ENCODE measurements around the gene RBMS1. TPM values are rescaled to one million over a fixed set of nuclear protein-coding genes. Genes with fewer than 3 reads are reported as not detected.

RBMS1 gene
- total and polyA plus RNA-seq, 2 of the 4 experiments (the other 2 are of a cell fraction), result 43.5 to 64.9 TPM

DNA sequence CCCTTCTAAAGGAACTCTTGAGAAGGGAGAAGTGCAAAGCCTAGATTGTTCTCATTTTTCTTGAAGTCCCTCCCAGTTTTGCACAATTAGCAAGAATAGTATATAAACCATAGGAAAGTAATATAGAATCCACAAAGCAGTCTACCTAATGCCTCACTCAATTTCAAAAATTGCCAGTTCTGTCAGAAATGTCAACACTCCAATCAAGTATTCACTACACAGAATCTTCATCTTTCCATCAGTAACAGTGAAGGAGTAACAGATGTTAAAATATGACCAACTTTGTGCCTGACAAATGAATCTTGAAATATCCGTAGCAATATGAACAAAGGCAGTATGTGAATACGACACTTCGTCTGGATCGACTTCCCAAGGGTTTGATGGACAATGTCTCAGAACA is 56.3 kb downstream of the RBMS1 start:
- in situ Hi-C loops (cut with MboI; ENCODE audit: low sequenced_read_pairs) (no loop called here), intact Hi-C loops (cut with micrococcal nuclease) (no loop called here), dilution Hi-C loops (cut with HindIII; ENCODE audit: low sequenced_read_pairs, unreplicated experiment) (no loop called here)
- Histone ChIP-seq H3K18ac (ENCODE audit: low read depth, low read length) (no peak overlapping the region), H3K27me3 (ENCODE audit: control insufficient read depth, insufficient read depth, low read length) (no peaks in the 10 kb centered on the region), H4K5ac (ENCODE audit: low read depth, low read length) (no peak overlapping the region), H3K36me3 (ENCODE audit: control insufficient read depth, insufficient read depth, low read length) (no peaks in the 10 kb centered on the region; the same call in 1 of the 2 replicates), H3K23ac (ENCODE audit: low read depth, low read length) (no peak overlapping the region), H3K14ac (replicated peaks; ENCODE audit: low read depth, low read length) (no peak overlapping the region), H3K4ac (ENCODE audit: low read depth, low read length) (no peak overlapping the region), H4K8ac (ENCODE audit: low read depth in 2 of 2, low read length in 2 of 2) (no peak overlapping the region), H3K4me1 (ENCODE audit: control insufficient read depth, insufficient read depth, low read length) (peaks cover 7% of the 10 kb centered on the region), H4K20me1 (ENCODE audit: insufficient read depth, low read length) (peaks cover 16% of the 10 kb centered on the region; the same call in 1 of the 2 replicates), H3K9ac (ENCODE audit: low read depth, low read length) (no peak overlapping the region), H2BK20ac (ENCODE audit: low read depth, low read length) (no peak overlapping the region), H2AK9ac (replicated peaks; ENCODE audit: low read depth, low read length, poor library complexity) (no peak overlapping the region), H3K56ac (ENCODE audit: extremely low read depth, insufficient read depth, low read length) (no peak overlapping the region), H3K79me1 (ENCODE audit: low read depth in 1 of 2, low read length in 2 of 2) (peaks cover 36 to 57% of the 10 kb centered on the region in 2 experiments), H2BK120ac (ENCODE audit: low read depth, low read length) (no peak overlapping the region), H4K91ac (ENCODE audit: insufficient read depth, low read depth, low read length) (no peak overlapping the region), H3K9me3 (ENCODE audit: control insufficient read depth, insufficient read depth, low read length) (no peaks in the 10 kb centered on the region; the same call in 1 of the 2 replicates), H3K4me2 (ENCODE audit: low read depth, low read length) (no peak overlapping the region), H3K27ac (ENCODE audit: insufficient read depth, low read length) (no peak overlapping the region), H2AK5ac (ENCODE audit: low read depth, low read length) (no peak overlapping the region), H2AFZ (replicated peaks; ENCODE audit: low read length, poor library complexity) (no peak overlapping the region), H3K4me3 (ENCODE audit: insufficient read depth, low read depth, low read length) (no peak overlapping the region), H2BK15ac (ENCODE audit: low read depth, low read length) (no peak overlapping the region), H2BK5ac (ENCODE audit: low read depth, low read length, poor library complexity, severe bottlenecking) (no peak overlapping the region), H3K9me1 (ENCODE audit: insufficient read depth, low read length) (peaks cover 5% of the 10 kb centered on the region; the same call in 1 of the 2 replicates)
- ChIA-PET POLR2A (ENCODE audit: unreplicated experiment) (no interaction called here), CTCF (no interaction called here)
- DNase-seq (no peak), ATAC-seq (ENCODE audit: low read depth) (no peak)
- no CpG with 5 or more reads among the region's 4 CpGs for WGBS, 2 experiments (ENCODE audit: extremely low coverage in 2 of 2, insufficient read length in 1 of 2)
- TF ChIP-seq MAFK (IDR thresholded peaks at IDR 0.05; ENCODE audit: low read depth, low read length) (no peak), BHLHE40 (IDR thresholded peaks at IDR 0.05; ENCODE audit: low read depth, low read length) (no peak), MAZ (IDR thresholded peaks at IDR 0.05; ENCODE audit: borderline replicate concordance, low read depth, low read length) (no peak), POLR2A (IDR thresholded peaks at IDR 0.05; ENCODE audit: low read depth, low read length) (no peak), RFX5 (IDR thresholded peaks at IDR 0.05; ENCODE audit: low read depth, low read length) (no peak), SMC3 (IDR thresholded peaks at IDR 0.05; ENCODE audit: low read depth, low read length) (no peak), FOS (IDR thresholded peaks at IDR 0.05; ENCODE audit: low read depth, low read length) (no peak), NFE2L2 (IDR thresholded peaks at IDR 0.05; ENCODE audit: low read depth, low read length) (no peak), CHD1 (IDR thresholded peaks at IDR 0.05; ENCODE audit: low read depth, low read length) (no peak), CEBPB (IDR thresholded peaks at IDR 0.05; ENCODE audit: low read depth, low read length) (no peak), RAD21 (IDR thresholded peaks at IDR 0.05; ENCODE audit: low read length) (no peak), MXI1 (IDR thresholded peaks at IDR 0.05; ENCODE audit: borderline replicate concordance, low read depth, low read length) (no peak), RCOR1 (IDR thresholded peaks at IDR 0.05; ENCODE audit: insufficient replicate concordance, low read length) (no peak)
- TF ChIP-seq, protein P1, sequence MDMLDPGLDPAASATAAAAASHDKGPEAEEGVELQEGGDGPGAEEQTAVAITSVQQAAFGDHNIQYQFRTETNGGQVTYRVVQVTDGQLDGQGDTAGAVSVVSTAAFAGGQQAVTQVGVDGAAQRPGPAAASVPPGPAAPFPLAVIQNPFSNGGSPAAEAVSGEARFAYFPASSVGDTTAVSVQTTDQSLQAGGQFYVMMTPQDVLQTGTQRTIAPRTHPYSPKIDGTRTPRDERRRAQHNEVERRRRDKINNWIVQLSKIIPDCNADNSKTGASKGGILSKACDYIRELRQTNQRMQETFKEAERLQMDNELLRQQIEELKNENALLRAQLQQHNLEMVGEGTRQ (IDR thresholded peaks at IDR 0.05; ENCODE audit: low read depth, low read length), result no peak
- TF ChIP-seq, protein P2, sequence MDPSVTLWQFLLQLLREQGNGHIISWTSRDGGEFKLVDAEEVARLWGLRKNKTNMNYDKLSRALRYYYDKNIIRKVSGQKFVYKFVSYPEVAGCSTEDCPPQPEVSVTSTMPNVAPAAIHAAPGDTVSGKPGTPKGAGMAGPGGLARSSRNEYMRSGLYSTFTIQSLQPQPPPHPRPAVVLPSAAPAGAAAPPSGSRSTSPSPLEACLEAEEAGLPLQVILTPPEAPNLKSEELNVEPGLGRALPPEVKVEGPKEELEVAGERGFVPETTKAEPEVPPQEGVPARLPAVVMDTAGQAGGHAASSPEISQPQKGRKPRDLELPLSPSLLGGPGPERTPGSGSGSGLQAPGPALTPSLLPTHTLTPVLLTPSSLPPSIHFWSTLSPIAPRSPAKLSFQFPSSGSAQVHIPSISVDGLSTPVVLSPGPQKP (IDR thresholded peaks at IDR 0.05; ENCODE audit: borderline replicate concordance, low read depth, low read length), result no peak
- TF ChIP-seq, protein P3, sequence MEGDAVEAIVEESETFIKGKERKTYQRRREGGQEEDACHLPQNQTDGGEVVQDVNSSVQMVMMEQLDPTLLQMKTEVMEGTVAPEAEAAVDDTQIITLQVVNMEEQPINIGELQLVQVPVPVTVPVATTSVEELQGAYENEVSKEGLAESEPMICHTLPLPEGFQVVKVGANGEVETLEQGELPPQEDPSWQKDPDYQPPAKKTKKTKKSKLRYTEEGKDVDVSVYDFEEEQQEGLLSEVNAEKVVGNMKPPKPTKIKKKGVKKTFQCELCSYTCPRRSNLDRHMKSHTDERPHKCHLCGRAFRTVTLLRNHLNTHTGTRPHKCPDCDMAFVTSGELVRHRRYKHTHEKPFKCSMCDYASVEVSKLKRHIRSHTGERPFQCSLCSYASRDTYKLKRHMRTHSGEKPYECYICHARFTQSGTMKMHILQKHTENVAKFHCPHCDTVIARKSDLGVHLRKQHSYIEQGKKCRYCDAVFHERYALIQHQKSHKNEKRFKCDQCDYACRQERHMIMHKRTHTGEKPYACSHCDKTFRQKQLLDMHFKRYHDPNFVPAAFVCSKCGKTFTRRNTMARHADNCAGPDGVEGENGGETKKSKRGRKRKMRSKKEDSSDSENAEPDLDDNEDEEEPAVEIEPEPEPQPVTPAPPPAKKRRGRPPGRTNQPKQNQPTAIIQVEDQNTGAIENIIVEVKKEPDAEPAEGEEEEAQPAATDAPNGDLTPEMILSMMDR (conservative IDR thresholded peaks at IDR 0.05; ENCODE audit: low read depth, low read length), result no peak
- BruUV-seq (replicated peaks), result no TSS peak

Measured in IMR-90 (cell line).